NCI-H2227 treated with DMSO at 0.1 percent for 48 hours (cell line): ENCODE results near the gene RABGGTB.
"Not testable (repeated sequence)": the region's sequence is repeated elsewhere in the genome, so short reads cannot be mapped to it uniquely, and the experiment has no call there.

ENCODE experiments used
- DNase-seq: peaks from one replicate; lab custom pipeline; 2025; lab: John Stamatoyannopoulos, UW

Gene RABGGTB

GRCh38 chr1:75796376-75797272 lies 10.6 kb downstream of the RABGGTB start, which contains the start of gene MSH4:
Gene MSH4 (plus strand): TSS chr1:75796882. CDS start chr1:75796986, 104 bp downstream.
- no peak for DNase-seq

DNA sequence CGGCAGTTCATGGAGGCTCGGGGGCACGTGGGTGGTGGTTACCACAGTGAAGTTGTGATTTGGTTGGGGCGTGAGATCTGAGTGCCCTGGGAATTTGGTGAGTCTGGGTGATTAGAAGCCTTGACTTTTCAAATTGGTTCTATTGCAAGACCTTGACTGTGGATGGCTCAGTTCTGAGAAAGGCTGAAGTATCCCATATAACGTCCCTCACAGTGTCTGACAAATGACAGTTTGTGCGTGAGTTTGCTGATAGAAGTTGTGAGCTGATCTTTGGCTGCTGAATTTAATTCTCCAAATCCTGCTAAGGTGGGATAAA lies 11.2 kb downstream of the RABGGTB start:
- DNase-seq: no peak

DNA sequence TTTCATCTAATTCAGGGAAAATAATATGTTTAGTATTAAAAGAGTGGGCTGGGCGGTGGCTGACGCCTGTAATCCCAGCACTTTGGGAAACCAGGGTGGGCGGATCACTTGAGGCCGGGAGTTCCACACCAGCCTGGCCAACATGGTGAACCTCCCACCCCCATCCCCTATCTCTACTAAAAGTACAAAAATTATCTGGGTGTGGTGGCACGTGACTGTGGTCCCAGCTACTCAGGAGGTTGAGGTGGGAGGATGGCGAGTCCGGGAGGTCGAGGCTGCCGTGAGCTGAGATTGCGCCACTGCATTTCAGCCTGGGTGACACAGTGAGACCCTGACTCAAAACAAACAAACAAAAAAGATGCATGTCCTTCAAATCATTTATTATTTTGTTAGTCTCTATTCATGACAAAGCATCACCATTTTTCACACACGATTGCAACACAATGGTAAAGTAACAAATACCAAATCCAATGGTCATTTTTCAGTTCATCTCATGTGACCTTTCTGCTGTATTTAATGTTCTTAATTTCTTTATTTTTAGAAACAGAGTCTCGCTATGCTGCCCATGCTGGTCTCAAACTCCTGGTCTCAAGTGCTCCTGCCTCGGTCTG lies 11.7 kb downstream of the RABGGTB start:
- no peak for DNase-seq

GRCh38 chr1:75801480-75801879 lies 15.4 kb downstream of the RABGGTB start:
- DNase-seq: not testable (repeated sequence)

- no peak for DNase-seq
These were observed 22.9 kb downstream of the RABGGTB start for GRCh38 chr1:75808921-75809320.

GRCh38 chr1:75810113-75810512 lies 24.1 kb downstream of the RABGGTB start:
- DNase-seq: not testable (repeated sequence)

DNA sequence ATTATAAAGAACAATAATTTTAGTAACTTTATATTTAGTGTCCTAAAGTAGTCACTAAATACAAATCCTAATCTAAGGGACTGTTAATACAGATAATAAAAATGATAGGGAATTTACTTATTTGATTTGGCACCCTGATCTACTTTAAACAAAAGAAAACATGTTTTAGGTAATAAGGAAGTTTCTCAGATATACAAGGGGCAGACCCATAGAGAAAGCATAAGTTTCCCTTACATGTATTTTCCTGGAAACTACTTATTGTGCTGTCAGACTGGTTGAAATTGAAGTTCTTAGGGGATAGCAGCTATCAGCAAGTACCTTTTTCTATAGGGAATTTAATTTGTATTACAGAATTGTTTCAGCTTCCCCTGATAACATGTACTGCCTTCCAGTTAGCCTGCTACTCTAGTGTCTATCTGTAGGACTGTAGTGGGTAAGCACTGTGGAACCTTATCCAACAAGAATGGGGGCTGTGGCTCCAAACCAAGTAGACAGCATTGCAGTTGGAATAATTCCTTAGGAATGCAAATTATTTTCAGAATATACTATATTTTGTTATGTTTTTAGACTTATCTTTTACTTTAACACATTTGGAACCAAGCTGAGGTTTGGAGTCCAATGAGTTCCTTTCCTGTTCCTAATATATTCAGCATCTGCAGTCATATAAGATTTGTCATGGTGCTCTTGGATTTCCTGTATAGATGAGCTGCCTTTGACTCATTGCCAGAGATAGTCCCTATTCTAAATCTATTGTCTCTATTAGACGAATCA lies 25.3 kb downstream of the RABGGTB start:
- no peak for DNase-seq

DNA sequence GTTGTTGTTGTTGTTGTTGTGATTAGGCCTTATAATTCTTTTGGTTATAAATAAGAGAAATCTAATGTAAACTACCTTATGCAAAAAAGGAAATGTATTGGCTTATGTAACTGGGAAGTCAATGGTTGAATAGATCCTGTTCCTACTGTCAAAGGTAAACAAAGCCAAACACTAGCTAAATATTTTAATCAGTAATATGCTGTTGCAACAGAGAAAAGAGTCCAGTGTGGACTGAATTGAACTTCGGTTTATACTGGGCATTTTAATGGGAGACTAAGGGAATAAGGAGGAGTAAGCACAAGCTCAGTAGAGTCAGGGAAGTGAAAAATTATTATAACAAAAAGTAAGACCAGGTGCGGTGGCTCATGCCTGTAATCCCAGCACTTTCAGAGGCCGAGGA lies 26.0 kb downstream of the RABGGTB start:
- no peak for DNase-seq

- not testable (repeated sequence) for DNase-seq
These were observed 37.5 kb downstream of the RABGGTB start for GRCh38 chr1:75823596-75823995.

- no peak for DNase-seq
These were observed 50.6 kb downstream of the RABGGTB start for GRCh38 chr1:75836528-75837100.

- DNase-seq: no peak
These were observed 52.0 kb downstream of the RABGGTB start for GRCh38 chr1:75838079-75838478.

- no peak for DNase-seq
These were observed 55.4 kb downstream of the RABGGTB start for GRCh38 chr1:75841421-75841820.
